ENCODE data around the gene UMAD1.
A peak's percentile ranks its signal among the peaks of the same experiment; 100 is the strongest.

Gene UMAD1

DNA sequence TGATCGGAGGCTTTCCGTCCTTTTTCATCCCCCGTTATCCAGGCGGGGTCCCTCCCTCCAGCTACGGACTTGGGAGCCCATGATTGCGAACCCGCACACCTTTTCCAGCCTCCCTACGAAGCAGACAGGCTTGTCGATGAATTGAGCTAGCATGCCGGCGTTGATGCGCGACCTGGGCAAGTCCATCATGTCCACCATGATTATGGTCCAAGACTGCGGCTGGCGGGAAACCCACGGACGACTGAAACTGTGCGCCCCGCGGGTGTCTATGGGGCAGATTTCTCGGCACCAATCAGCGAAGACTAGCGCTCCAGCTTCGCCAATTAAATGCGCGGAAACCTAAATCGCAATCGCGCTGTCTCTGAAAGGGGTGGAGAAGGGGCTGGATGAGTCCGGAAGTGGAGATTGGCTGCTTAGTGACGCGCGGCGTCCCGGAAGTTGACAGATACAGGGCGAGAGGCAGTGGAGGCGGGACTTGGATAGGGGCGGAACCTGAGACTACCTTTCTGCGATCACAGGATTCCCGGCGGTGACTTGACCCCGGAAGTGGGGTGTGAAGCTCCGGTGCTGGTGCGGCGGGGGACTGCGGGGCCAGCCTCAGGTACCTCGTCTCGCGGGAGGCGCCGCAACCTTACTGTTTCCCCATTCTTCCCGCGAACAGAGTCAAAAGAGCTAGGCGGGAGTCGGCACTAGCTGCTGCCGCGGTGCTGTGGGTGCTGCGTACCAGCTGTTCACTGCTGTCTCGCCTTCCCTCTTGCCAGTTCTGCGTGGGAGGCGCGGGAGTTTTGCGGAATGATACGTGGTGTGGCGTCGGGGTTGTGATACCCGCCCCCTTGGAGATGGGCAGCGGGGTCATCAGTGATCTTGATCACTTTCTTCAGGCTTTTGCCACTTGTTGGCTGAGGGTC lies at the start of gene UMAD1:
TSS of gene UMAD1 (plus strand) at position 532 of the 908 bp plus-strand sequence. CDS start 32,620 bp downstream, outside the sequence.
- DNase-seq: peak; percentile 78 to 100 (median 98)

DNA sequence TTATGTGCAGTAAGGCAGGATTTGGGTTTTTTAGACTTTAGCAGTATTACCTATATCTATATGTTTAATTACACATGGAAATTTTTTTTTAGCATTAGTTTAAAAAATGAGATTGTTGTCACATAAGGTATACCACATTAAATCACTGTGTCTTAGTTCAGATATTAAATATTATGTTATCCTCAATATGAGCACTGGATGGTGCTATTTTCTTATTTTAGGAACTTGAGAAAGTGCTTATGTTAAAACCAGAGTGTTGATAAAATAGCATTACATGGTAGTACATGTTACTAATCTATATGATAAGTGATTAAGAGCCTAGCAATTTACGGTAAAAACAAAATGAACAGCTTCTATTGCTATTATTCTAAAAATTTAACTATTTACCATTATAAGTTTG lies 45.1 kb upstream of the UMAD1 start:
- no peak for DNase-seq

DNA sequence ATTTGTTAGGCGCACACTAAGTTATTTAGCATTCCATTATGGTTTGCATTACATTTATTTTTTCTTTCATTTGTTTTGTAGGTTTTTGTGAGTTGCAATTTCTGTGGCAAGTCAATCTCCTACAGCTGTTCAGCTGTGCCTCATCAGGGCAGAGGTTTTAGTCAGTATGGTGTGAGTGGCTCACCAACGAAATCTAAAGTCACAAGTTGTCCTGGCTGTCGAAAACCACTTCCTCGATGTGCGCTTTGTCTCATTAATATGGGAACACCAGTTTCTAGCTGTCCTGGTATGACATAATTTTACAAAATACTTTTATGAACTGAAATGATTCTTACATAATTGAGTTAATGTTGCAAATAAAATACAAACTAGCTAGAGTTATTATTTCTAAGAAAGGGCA lies 44.4 kb upstream of the UMAD1 start:
- DNase-seq: no peak

DNA sequence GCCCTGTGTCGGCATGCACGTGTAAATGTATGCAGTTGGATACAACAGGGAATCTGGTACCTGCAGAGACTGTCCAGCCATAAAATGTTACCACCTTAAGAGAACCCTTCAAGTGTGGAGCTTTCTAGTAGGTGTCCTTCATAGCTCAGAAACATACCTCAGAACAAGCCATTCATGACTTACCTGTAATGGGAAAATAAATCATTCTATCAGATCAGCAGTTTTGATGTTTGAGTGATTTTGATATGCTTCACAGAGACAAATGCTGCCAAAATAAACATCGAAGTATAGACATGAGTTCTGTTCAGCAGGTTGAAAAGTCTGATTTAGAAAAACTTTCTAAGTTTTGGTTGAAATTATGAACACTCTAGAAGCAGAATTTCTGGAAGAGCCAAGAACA lies 33.5 kb upstream of the UMAD1 start:
- DNase-seq: no peak

DNA sequence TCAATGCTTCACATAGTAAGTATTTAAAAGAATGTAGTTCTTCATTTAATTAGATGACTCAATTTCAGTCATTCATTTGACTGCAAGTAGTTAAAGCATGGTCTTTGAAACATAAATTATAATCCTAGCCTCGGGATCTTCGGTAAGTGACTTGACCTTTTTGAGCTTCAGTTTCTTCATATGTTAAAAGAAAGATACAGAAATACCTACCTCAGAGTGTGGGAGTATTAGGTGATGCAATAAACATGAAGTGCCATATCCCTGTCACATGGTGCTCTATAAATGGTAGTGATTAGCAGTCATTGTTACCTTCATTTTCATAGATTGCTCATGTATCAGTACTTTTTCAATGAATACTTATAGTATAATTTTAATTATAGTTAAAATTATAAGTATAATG lies 31.2 kb upstream of the UMAD1 start:
- no peak for DNase-seq

DNA sequence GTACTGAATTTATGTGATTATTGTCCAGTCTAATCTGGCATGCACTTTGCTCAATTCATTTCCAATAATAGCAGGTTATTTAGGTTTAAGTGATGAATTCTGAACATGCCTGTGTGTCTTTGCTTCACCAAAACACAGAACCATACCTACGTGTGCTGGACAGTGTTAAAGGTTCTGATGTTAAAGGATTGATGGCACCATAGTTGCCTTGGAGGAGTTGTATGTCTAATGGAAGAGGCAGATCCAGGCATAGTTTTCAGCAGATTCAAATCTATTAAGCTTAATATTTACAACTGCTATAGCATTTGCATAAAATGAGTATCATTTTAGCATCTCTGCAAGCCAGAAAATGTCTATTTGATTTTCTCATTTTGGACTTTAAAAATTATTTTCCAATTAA lies 28.0 kb upstream of the UMAD1 start:
- no peak for DNase-seq

DNA sequence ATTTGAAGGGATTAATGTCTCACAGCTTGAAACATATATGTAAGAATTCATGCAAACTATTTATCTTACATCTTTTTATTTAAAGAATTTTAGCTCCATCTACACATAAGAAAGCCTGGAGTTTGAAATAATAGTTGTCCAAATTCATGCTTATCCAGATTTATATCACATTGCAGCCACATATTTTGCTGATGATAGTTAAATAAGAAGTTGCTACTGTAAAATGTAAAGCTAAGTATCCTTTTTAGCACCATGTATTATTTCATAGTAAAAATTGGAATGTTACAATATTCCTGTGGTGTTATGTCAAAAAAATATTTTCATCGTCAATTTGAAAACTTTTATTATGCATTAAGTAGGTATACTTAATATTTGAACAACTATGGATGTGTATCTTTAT lies 27.3 kb upstream of the UMAD1 start:
- DNase-seq: no peak

DNA sequence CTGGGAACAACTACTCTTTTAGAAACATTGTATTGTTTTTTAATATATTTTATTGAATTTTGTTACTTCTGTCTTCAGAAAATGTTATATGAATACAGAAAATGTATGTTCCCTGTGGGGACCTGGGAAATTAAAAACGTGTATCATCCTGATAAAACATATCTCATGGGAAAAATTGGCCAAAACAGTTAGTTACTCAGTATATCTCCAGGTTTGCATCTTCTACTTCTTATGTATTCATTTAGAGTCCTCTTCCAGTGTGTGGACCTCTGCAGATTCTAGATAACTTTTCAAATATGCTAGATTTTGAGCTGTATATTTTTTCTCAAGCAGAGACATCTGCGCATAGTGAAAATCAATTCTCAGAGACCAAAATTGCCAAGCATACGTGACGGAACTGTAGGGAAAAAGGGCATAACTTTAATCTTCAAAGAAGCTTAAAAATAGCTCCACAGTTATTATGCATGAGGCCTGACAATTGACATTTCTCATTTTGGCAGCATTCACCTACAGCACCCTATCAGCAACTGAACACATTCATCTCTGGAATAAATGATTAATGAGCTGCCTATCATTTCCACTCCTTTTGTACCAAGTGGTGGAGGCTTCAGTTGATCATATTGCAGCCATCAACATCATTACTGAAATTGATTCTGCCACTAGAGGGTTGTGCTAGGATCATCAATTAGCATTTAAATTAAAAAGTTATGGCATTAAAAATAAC lies 26.4 kb upstream of the UMAD1 start:
- no peak for DNase-seq

DNA sequence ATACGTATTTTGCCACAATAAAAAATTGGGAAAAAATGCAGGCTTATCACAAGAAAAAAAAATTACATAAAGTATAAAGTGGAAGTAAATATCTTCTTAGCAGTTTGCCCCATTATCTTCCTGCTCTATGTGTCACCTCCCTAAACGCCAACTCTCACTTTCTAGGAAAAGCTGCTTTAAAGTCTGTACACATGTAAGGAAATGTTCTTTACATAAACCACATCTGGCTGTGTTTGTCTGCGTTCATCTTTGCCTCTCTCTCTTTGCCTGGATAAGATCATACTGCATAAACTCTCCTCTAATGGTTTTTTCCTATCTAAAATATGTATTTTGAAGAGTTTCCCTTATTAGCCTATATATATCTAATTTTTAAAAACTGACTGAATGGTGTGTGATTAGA lies 23.0 kb upstream of the UMAD1 start:
- no peak for DNase-seq

DNA sequence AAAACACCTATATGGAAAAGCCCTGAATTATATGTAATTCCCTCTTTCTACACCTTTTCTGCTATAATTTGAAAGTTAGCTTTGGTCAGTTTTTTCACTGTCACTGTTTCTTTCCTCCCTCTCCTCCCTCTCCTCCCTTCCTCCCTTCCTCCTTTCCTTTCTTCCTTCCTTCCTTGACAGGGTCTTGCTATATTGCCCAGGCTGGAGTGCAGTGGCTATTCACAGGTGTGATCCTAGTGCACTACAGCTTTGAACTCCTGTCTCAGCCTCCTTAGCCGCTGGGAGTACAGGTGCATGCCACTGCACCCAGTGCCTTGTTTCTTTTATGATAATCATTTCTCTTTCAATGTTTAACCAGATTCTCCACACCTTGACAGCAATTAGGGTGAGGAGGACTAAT lies 22.1 kb upstream of the UMAD1 start:
- DNase-seq: no peak

DNA sequence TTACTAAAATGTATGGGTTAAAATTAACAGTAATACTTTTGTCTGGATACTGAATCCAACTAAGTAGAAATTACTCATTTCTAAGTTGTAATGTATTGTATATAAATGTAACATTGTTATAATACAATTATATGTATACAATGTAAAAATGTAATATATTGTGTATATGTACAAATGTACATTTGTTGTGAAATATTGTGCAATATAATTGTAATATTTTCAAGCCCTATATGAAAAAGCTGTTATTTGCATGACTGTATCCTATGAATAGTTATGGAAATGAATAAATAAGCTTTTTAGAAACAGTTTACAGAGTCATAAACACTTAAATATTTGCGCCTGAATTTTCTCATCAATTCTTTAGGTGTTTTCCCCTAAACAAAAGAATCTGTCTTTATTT lies 20.3 kb upstream of the UMAD1 start:
- DNase-seq: no peak

DNA sequence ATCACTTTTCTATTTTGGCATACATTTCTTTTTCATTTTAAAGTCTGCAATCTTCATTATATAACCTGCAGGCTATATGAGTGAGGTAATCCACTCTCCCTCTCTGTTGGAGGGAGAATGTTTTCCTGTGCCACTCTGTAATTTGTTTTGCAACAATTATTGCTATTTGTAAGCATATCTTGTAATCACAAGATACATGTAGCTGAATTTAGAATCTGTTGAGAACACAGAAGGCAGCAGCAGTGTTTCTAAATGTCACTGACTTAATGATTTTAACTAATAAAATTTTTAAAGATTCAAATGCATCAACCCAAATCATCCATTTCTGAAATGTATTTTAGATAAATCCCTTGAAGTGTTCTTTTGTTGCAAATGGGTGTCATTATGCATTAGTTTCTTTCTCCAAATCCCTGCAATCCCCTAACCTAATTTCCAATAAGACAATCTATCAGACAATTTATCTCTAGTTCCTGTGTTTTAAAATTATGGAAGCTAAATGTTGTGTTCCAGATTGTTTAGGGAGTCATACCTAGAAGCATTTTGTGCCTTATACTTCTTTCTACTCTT lies 19.8 kb upstream of the UMAD1 start:
- no peak for DNase-seq

DNA sequence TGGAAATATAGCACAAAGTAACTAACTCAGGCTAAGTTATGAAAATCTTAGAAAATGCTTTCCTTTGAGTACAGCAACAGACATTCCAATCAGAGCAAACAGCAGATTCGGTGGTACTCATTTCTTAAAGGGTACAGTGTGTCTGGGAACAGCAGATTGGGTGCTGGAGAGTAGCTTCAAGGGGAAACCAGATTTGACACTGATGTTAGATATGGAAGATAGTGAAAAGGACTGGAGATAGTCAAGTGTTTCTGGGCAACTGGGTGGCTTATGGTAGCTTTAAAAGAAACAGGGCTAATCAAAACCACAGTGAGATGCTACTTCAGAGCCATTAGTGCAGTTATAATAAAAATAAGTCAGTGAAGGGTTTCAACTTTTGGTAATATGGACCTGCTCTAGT lies 12.1 kb upstream of the UMAD1 start:
- DNase-seq: no peak

DNA sequence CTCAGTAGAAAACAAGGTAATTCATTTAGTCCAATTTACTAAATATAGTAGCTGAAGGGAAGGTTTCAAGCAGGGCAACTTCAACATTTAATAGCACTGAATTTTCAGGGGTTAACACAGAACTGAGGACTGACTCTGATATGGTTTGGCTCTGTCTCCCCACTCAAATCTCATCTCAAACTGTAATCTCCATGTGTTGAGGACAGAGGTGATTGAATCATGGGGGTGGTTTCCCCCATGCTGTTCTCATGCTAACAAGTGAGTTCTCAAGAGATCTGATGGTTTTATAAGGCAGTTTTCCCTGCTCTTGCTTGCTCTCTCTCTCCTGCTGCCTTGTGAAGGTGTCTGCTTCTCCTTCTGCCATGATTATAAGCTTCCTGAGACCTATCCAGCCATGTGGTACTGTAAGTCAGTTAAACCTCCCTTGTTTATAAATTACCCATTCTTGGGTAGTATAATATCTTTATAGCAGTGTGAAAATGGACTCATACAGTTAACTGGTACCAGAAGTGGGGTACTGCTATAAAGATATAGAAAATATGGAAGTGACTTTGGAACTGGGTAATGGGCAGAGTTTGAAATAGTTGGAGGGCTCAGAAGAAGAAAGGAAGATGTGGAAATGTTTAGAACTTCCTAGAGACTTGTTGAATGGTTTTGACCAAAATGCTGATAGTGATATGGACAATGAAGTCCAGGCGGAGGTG lies 9.8 kb upstream of the UMAD1 start:
- no peak for DNase-seq

DNA sequence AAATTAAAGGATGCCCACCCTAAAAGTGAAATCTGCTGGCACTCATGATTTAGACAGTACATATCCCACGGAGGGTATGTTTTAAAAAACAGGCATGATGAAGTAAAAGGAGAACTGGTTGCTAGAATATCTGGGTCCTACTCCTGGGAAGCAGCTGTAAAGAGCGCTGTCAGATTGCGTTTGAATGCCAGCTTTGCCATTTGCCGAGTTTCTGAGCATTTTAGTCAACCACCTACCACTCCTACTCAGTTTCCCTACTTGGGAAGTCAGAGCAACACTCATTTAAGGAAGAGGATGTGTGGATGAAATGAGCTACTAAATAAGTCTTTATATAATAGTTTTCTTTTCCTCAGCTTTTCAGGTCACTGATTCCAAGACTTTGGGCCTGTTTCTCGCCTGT lies 1.1 kb upstream of the UMAD1 start:
- DNase-seq: peak in 2 of 58 donors; percentile 2 to 10

DNA sequence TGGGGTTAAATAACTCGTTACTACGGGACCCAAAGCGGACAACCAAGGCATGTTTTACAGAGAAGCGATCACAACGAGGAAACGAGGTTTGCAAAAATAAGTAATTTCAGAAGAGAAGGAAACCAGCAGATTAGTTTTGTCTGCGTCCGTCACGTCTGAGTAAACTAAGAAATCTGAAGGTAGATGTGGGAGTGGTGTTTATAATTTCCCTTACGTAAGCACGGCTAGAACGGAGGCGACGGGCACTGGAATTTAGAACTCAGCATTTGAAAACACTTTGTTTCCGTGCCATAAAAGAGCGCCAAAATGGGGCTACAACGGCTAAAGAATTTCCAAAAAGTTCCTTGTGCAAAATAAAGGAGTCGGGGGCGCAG lies 718 bp upstream of the UMAD1 start:
- DNase-seq: peak in 3 of 58 donors; percentile 29 to 67 (median 31)

DNA sequence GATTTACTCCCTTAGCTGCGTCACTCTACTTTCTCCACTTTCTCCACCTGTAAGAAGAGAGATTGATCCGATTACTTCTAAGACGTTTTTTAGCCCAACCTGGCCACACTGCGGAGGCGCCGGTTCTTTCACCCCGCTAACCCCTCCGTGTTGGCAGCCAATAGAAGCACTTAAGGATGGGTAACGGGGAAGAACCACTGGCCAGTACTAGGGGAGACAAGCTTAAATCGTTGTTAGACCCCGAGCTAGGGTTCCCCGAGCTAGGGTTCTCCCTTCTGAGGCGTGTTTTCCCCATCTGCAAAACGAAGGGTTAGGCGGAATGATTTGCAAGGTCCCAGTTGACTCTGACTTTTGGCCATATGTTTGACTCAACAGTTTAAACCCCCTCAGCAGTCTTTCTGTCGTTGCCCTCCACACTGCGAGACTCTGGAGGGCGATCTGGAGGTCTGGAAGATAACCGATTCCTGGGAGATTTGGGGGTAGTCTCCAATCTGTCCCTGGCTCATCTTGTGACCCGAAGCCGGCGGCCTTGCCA lies 644 bp downstream of the UMAD1 start:
- DNase-seq: peak in 13 of 58 donors; percentile 3 to 55 (median 33)

DNA sequence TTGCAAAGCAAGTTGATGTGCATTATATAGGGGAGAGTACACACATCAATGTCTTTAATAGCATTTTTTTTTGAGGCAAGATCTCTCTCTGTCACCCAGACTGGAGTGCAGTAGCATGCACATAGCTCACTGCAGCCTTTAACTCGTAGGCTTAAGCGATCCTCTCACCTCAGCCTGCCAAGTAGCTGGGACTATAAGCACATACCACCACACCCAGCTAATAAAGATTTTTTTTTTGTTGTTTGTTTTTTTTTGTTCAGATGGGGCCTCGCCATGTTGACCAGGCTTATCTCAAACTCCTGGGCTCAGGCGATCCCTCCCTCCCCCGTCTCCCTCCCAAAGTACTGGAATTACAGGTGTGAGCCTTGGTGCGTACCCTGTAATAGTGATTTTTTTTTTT lies 1.5 kb downstream of the UMAD1 start:
- no peak for DNase-seq

DNA sequence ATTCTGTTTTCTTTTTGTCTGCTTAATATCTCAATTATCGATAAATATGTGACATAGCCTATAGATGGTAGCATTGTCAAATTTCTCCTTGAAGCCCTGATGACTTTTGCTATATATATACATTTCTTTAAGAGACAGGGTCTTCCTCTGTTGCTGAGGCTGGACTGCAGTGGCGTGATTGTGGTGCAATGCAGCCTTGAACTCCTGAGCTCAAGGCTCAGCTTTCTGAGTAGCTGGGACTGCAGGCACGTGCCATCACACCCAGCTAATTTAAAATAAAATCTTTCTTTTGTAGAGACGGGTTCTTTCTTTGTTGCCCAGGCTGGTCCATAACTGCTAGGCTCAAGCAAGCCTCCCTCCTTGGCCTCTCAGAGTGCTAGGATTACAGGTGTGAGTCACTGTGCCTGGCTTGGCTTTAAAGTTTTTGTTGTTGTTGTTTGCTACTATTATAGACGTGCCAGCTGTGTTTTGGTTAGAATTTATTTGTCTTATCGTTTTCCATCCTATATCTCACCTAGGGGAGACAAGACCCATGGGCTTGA lies 7.0 kb downstream of the UMAD1 start:
- no peak for DNase-seq

DNA sequence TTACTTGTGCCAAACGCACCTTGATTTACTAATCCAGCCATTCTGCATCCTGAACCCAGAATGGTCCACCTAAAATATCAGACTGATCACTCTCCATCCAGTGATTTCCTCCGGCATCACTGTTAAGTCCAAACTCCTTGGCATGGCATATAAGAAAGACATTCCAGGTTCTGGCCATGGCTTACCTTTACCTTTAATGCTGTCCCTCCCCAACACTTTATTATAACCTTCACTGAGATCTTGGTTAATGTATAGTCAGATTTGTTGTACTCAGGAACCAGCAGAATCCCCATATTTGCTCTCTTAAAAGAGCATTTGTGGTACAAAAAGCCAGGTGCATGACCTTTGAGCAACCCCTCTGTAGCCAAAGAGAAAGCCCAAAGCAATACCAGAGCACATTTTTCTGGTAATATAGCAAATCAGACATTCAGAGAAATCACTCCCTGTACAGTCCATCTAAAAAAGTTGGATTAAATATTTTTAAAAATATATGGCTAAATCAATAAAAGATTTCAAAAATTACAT lies 10.2 kb downstream of the UMAD1 start:
- no peak for DNase-seq

DNA sequence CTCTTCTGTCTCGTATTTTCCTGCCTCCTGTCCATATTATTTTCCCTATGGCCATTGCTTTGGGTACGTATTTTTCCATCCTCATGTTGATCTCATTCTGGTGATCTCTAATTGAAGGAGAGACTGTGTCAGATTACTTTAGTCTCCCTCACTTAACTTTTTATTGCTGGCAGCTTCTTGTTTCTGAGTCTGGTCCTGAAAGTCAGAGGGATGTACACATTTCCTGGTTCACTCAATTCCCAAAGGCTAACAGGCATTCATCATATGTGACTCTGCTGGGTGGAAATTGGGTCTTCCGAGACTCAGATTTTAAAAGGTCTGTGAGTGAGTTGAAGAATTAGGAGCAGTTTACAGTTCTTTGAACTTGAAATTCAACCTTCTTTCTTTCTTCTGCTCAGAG lies 10.9 kb downstream of the UMAD1 start:
- no peak for DNase-seq
